Heart right ventricle (tissue), 16 donors: ENCODE measurements around the gene MUSK. TPM values are rescaled to one million over a fixed set of nuclear protein-coding genes. Genes with fewer than 3 reads are reported as not detected.

Experiments
- ATAC-seq, 8 donors: fragments of 200-7000 bp; cut with Tn5 transposase; one replicate each; pipeline ENCODE4 v1.9.1; 2020; ENCODE audit warnings: mild to moderate bottlenecking in 8 of 8, moderate library complexity in 8 of 8, moderate number of reproducible peaks in 1 of 8
- DNase-seq, 2 donors: peaks; one replicate each; pipeline ENCODE4 v3.0.0-alpha.2; 2020
- H3K27ac ChIP-seq, 10 donors: fragments of 200-600 bp; sonication (generic) in 2 of 10; one replicate each; pipeline versions ENCODE4 v1.5.0 to v1.8.0; 2020 to 2022; ENCODE audit warnings: mild to moderate bottlenecking in 3 of 10
- H3K27me3 ChIP-seq, 7 donors: fragments of 200-600 bp; one replicate each; pipeline ENCODE4 v1.8.0; 2021 to 2022; ENCODE audit warnings: mild to moderate bottlenecking in 2 of 7
- H3K36me3 ChIP-seq, 9 donors: fragments of 200-600 bp; sonication (generic) in 1 of 9; one replicate each; pipeline versions ENCODE4 v1.5.0 to v1.8.0; 2020 to 2022; ENCODE audit warnings: mild to moderate bottlenecking in 2 of 9
- H3K4me1 ChIP-seq, 9 donors: fragments of 200-600 bp; sonication (generic) in 1 of 9; one replicate each; pipeline versions ENCODE4 v1.5.0 to v1.8.0; 2020 to 2022; ENCODE audit warnings: mild to moderate bottlenecking in 4 of 9
- H3K4me3 ChIP-seq, 10 donors: fragments of 200-600 bp; sonication (generic) in 2 of 10; one replicate each; pipeline versions ENCODE4 v1.5.0 to v1.8.0; 2020 to 2022; ENCODE audit warnings: mild to moderate bottlenecking in 7 of 10, moderate library complexity in 2 of 10
- H3K9me3 ChIP-seq, 11 donors: fragments of 200-600 bp in 10 of 11; sonication (generic) in 2 of 11; one replicate each; pipeline versions ENCODE4 v1.5.0 to v1.8.0; 2013 to 2022; ENCODE audit warnings: mild to moderate bottlenecking in 2 of 11, control low read depth in 1 of 11, moderate library complexity in 1 of 11
- WGBS, 2 donors: extraction: QIAGEN DNeasy Blood & Tissue Kit; methylation state at CpG; one replicate each; pipeline ENCODE4 v1.1.7; 2013; ENCODE audit warnings: inconsistent platforms in 1 of 2; 5-methylcytosine and 5-hydroxymethylcytosine counted together
- intact Hi-C, 10 donors: fragments of 100-400 bp; cut with DNase I; formaldehyde crosslinking; loops; one replicate each; pipeline versions ENCODE4 v1.11.1 to v1.14.2; 2022
- polyA plus RNA-seq, 2 donors: library from polyadenylated mRNA; stranded (reverse); fragments of 200-250 nt; gene quantifications; one replicate each; pipeline ENCODE4 v1.2.3, GENCODE V29; 2013
- total RNA-seq, 10 donors: library from RNA; stranded (reverse); fragmentation: NEBNext Ultra II Directional in 3 of 10; extraction: Animal tissue kit (Norgen Biotek cat#: 25700) in 3 of 10; gene quantifications; one replicate each; pipeline versions ENCODE4 v1.2.1 to v1.2.4, GENCODE V29; 2021 to 2023
- TF ChIP-seq, protein P1 (sequence below), 9 donors: fragments of 200-600 bp; sonication (generic) in 2 of 9; IDR thresholded peaks; one replicate each; pipeline versions ENCODE4 v1.5.0 to v1.8.0; 2021 to 2022; ENCODE audit warnings: antibody characterized with exemption in 9 of 9, mild to moderate bottlenecking in 5 of 9, moderate library complexity in 1 of 9
- donor health status: Arrhythmogenic right ventricular cardiomyopathy.
- donor health status: ischemic (EF 13 %, LVEDD 7.1; RV severe dilation, severe dysfunction).
- donor health status: healthy with polysubstance abuse.
- donor health status: DM: no; HTN: yes; CAD: no.
- donor health status: DM: no; HTN: no; CAD: no.
- donor health status: ischemic (EF 25% LVEDD 6.9; RV normal size, moderate dysfunction).
- donor health status: ischemic (EF 25% LVEDD 5.7; RV mildly dilated, moderate dysfunction).
- donor health status: healthy.
- donor health status: DM: yes; HTN: yes; CAD: no.
- donor health status: Ischemic cardiomyopathy.
- donor health status: ischemic (EF 35%, LVEDD 5.7; RV mildly dilated, moderate dysfunction).
- donor health status: nonischemic (EF 11% LVEDD 7.7; RV severe dilation, severe dysfunction).
- donor health status: DM: yes; HTN: yes; CAD: no.
- donor health status: PGD.
- donor health status: ischemic (EF 29% LVEDD 5.4; RV normal size, mild dysfunction).
- donor health status: nonischemic (EF 23%, LVEDD 6.1; RV moderate dilation, normal function).

The MUSK gene
- total and polyA plus RNA-seq, 12 donors: 0.04 to 2.2 (median 1.2) TPM

DNA sequence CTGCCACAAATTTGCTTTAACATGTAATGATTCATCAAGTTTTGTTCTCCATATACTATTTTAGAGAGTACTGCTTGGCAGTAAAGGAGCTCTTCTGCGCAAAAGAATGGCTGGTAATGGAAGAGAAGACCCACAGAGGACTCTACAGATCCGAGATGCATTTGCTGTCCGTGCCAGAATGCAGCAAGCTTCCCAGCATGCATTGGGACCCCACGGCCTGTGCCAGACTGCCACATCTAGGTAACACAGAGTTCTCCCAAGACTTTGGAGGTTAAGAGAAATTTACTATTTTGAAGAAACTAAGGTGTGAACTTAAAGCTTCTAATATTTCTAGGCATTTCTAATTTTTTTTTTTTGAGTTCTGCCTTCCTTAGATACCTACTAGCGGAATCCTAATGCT is 107.1 kb downstream of the MUSK start:
- intact Hi-C loops: no loop called here
- WGBS, 2 donors: 74 to 75% methylated on average over 5 of the region's 5 CpGs
- no peak for DNase-seq

DNA sequence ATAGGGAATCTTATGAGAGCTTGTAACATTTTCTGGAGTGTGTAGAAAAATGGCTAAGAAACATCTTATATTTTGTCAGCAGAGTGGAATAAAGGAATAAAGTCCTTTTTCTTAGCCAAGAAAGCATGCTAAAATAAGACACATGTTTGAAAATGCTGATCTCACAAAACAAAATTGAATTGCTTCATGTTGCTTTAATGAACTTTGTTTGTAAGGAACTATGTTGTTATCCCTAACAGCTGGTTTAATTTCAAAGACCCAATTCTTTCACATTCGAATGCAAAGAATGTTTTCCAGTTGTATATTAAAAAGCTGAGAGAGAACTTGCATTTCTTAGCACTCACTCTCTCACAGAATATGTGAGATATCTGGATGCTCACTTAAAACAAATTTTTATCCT is 107.6 kb downstream of the MUSK start:
- intact Hi-C loops: no loop called here
- no peaks in the 10 kb centered on the region for H3K27me3 ChIP-seq
- no peak for ATAC-seq
- peaks cover 0 to 5% (median 0%) of the 10 kb centered on the region in 9 donors for H3K4me1 ChIP-seq
- WGBS, 2 donors: 62 to 67% methylated on average over 1 of the region's 1 CpG
- no peak overlapping the region for H3K4me3 ChIP-seq
- no peak for DNase-seq
- no peaks in the 10 kb centered on the region for H3K36me3 ChIP-seq
- no peak overlapping the region for H3K27ac ChIP-seq
- no peaks in the 10 kb centered on the region for H3K9me3 ChIP-seq
- TF ChIP-seq, protein P1, sequence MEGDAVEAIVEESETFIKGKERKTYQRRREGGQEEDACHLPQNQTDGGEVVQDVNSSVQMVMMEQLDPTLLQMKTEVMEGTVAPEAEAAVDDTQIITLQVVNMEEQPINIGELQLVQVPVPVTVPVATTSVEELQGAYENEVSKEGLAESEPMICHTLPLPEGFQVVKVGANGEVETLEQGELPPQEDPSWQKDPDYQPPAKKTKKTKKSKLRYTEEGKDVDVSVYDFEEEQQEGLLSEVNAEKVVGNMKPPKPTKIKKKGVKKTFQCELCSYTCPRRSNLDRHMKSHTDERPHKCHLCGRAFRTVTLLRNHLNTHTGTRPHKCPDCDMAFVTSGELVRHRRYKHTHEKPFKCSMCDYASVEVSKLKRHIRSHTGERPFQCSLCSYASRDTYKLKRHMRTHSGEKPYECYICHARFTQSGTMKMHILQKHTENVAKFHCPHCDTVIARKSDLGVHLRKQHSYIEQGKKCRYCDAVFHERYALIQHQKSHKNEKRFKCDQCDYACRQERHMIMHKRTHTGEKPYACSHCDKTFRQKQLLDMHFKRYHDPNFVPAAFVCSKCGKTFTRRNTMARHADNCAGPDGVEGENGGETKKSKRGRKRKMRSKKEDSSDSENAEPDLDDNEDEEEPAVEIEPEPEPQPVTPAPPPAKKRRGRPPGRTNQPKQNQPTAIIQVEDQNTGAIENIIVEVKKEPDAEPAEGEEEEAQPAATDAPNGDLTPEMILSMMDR (IDR thresholded peaks at IDR 0.05): no peak

More for the DNA sequence above, 107.1 kb downstream of the MUSK start:
- no peak for ATAC-seq
- no peak overlapping the region for H3K4me3 ChIP-seq
- no peaks in the 10 kb centered on the region for H3K36me3 ChIP-seq
- H3K4me1 ChIP-seq: peaks cover 0 to 5% (median 0%) of the 10 kb centered on the region in 9 donors
- H3K27me3 ChIP-seq: no peaks in the 10 kb centered on the region
- TF ChIP-seq, protein P1 (IDR thresholded peaks at IDR 0.05): no peak
- H3K27ac ChIP-seq: no peak overlapping the region
- H3K9me3 ChIP-seq: no peaks in the 10 kb centered on the region

DNA sequence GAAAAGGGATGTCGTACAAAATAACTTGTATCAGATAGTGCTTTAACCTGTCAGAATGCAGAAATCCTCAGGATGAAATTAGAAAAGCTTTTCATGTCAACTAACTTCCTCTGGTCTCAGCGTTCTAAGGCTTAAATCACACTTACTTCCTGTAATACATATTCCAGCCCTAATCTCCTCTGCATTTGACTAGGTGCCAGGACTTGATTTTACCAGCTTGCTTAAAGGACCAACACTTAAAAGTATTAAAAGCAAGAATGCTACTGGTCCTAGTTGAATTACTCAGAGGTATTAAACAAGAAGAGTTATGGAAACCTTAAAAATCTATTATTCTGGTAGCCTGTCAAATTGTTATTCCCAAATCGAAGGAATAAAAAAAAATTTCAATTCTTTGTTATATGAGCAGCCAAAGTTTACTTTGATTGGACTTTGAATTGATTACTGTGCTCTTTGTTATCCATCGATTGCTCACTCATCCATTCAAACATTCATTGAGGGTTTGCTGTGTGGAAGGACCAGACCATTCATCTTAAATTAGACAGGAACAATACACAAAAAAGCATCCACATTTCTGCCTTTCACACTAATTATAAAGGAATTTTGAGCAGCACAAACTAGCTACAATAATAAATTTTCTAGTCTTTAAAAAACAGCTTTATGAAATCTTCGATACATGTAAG is 108.7 kb downstream of the MUSK start:
- Histone ChIP-seq H3K9me3 (no peaks in the 10 kb centered on the region), H3K4me3 (no peak overlapping the region), H3K36me3 (no peaks in the 10 kb centered on the region), H3K4me1 (peaks cover 0 to 5% (median 0%) of the 10 kb centered on the region in 9 donors), H3K27ac (no peak overlapping the region), H3K27me3 (no peaks in the 10 kb centered on the region)
- DNase-seq: no peak
- 46 to 52% methylated on average over 5 of the region's 5 CpGs for WGBS, 2 donors
- TF ChIP-seq, protein P1 (IDR thresholded peaks at IDR 0.05): no peak
- intact Hi-C loops: no loop called here
- no peak for ATAC-seq

DNA sequence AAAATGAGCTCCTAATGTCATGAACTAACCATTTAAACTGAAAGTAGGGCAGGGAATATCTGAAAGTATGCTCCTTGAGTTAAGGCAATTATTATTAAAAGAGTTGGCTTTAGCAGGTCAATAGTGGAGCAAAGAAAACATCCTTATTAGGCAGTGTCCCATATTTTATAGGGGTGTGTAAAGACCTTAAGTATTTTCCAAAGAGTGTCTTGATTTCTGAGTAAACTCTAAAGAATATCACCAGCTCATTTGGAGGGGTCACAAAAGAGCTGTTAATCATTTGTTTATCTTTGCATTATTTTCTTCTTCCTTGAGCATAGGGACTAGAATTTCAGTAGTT is 109.3 kb downstream of the MUSK start:
- H3K27ac ChIP-seq: no peak overlapping the region
- H3K4me3 ChIP-seq: no peak overlapping the region
- TF ChIP-seq, protein P1 (IDR thresholded peaks at IDR 0.05): no peak
- no peaks in the 10 kb centered on the region for H3K36me3 ChIP-seq
- ATAC-seq (no peak), DNase-seq (no peak)
- no peaks in the 10 kb centered on the region for H3K27me3 ChIP-seq
- no peaks in the 10 kb centered on the region for H3K9me3 ChIP-seq
- intact Hi-C loops: no loop called here
- peaks cover 0 to 5% (median 0%) of the 10 kb centered on the region in 9 donors for H3K4me1 ChIP-seq
